IPS-18a (cell line): Measurements from ENCODE around the gene YTHDC2.

Source experiments
- H3K27ac ChIP-seq: one replicate; pipeline ENCODE4 v1.5.1; 2013; ENCODE audit warnings: low read length
- H3K27me3 ChIP-seq: one replicate; pipeline ENCODE4 v1.6.1; 2013; ENCODE audit warnings: mild to moderate bottlenecking, low read length; ENCODE audit not compliant: control insufficient read depth, insufficient read depth
- H3K36me3 ChIP-seq: one replicate; pipeline ENCODE4 v1.6.1; 2013; ENCODE audit warnings: low read depth, low read length; ENCODE audit not compliant: control insufficient read depth
- H3K4me1 ChIP-seq: one replicate; pipeline ENCODE4 v1.6.1; 2013; ENCODE audit warnings: low read depth, low read length; ENCODE audit not compliant: control insufficient read depth
- H3K4me3 ChIP-seq: one replicate; pipeline ENCODE4 v1.5.1; 2013; ENCODE audit warnings: low read length
- H3K9ac ChIP-seq: one replicate; pipeline ENCODE4 v1.6.1; 2013; ENCODE audit warnings: mild to moderate bottlenecking, low read length, moderate library complexity
- H3K9me3 ChIP-seq: one replicate; pipeline ENCODE4 v1.6.1; 2013; ENCODE audit warnings: low read depth, low read length; ENCODE audit not compliant: control insufficient read depth

YTHDC2 gene

GRCh38 chr5:113495422-113495841, 18.1 kb upstream of the YTHDC2 start:
- Histone ChIP-seq H3K9me3 (peaks cover under 1% of the 10 kb centered on the region), H3K27ac (no peak overlapping the region), H3K4me1 (no peaks in the 10 kb centered on the region), H3K36me3 (no peaks in the 10 kb centered on the region), H3K4me3 (no peak overlapping the region), H3K27me3 (no peaks in the 10 kb centered on the region), H3K9ac (no peak overlapping the region)

GRCh38 chr5:113502073-113502472, 11.4 kb upstream of the YTHDC2 start:
- no peaks in the 10 kb centered on the region for H3K36me3 ChIP-seq
- H3K9me3 ChIP-seq, result no peaks in the 10 kb centered on the region
- H3K9ac ChIP-seq, result no peak overlapping the region
- H3K27me3 ChIP-seq, result no peaks in the 10 kb centered on the region
- H3K4me3 ChIP-seq, result no peak overlapping the region
- no peak overlapping the region for H3K27ac ChIP-seq
- H3K4me1 ChIP-seq, result no peaks in the 10 kb centered on the region

- Histone ChIP-seq H3K9ac (no peak overlapping the region), H3K4me1 (no peaks in the 10 kb centered on the region)
These were observed 10.3 kb upstream of the YTHDC2 start for GRCh38 chr5:113503146-113503545.

GRCh38 chr5:113505181-113505580, 8.3 kb upstream of the YTHDC2 start:
- H3K36me3 ChIP-seq, result no peaks in the 10 kb centered on the region
- H3K4me1 ChIP-seq, result no peaks in the 10 kb centered on the region
- no peak overlapping the region for H3K9ac ChIP-seq
- H3K27me3 ChIP-seq, result no peaks in the 10 kb centered on the region
- no peak overlapping the region for H3K4me3 ChIP-seq
- H3K27ac ChIP-seq, result no peak overlapping the region
- no peaks in the 10 kb centered on the region for H3K9me3 ChIP-seq

More at GRCh38 chr5:113503146-113503545, 10.3 kb upstream of the YTHDC2 start:
- no peak overlapping the region for H3K4me3 ChIP-seq
- H3K36me3 ChIP-seq, result no peaks in the 10 kb centered on the region
- H3K27me3 ChIP-seq, result no peaks in the 10 kb centered on the region
- no peak overlapping the region for H3K27ac ChIP-seq
- no peaks in the 10 kb centered on the region for H3K9me3 ChIP-seq

GRCh38 chr5:113507601-113508000, 5.9 kb upstream of the YTHDC2 start:
- Histone ChIP-seq H3K9me3 (no peaks in the 10 kb centered on the region), H3K27ac (no peak overlapping the region), H3K36me3 (no peaks in the 10 kb centered on the region), H3K27me3 (no peaks in the 10 kb centered on the region), H3K4me1 (no peaks in the 10 kb centered on the region), H3K9ac (no peak overlapping the region), H3K4me3 (no peak overlapping the region)

GRCh38 chr5:113508756-113509155, 4.7 kb upstream of the YTHDC2 start:
- H3K4me1 ChIP-seq, result no peaks in the 10 kb centered on the region
- H3K9ac ChIP-seq, result no peak overlapping the region
- no peaks in the 10 kb centered on the region for H3K27me3 ChIP-seq
- H3K9me3 ChIP-seq, result no peaks in the 10 kb centered on the region
- no peaks in the 10 kb centered on the region for H3K36me3 ChIP-seq
- no peak overlapping the region for H3K27ac ChIP-seq
- H3K4me3 ChIP-seq, result no peak overlapping the region

GRCh38 chr5:113510836-113511451, 2.5 kb upstream of the YTHDC2 start:
- no peaks in the 10 kb centered on the region for H3K27me3 ChIP-seq
- H3K9me3 ChIP-seq, result no peaks in the 10 kb centered on the region
- no peak overlapping the region for H3K4me3 ChIP-seq
- H3K27ac ChIP-seq, result no peak overlapping the region
- H3K9ac ChIP-seq, result no peak overlapping the region
- H3K36me3 ChIP-seq, result peaks cover 5% of the 10 kb centered on the region
- H3K4me1 ChIP-seq, result peaks cover 6% of the 10 kb centered on the region

GRCh38 chr5:113512341-113512740, 1.2 kb upstream of the YTHDC2 start:
- Histone ChIP-seq H3K9me3 (no peaks in the 10 kb centered on the region), H3K27me3 (no peaks in the 10 kb centered on the region), H3K36me3 (peaks cover 9% of the 10 kb centered on the region), H3K27ac (no peak overlapping the region), H3K9ac (no peak overlapping the region), H3K4me1 (peaks cover 6% of the 10 kb centered on the region), H3K4me3 (no peak overlapping the region)

GRCh38 chr5:113514289-113514635, 768 bp downstream of the YTHDC2 start:
- H3K27me3 ChIP-seq, result no peaks in the 10 kb centered on the region
- peak overlapping the region; percentile 70 for H3K9ac ChIP-seq
- peaks cover 6% of the 10 kb centered on the region for H3K4me1 ChIP-seq
- no peaks in the 10 kb centered on the region for H3K9me3 ChIP-seq
- peaks cover 11% of the 10 kb centered on the region for H3K36me3 ChIP-seq
- no peak overlapping the region for H3K27ac ChIP-seq
- H3K4me3 ChIP-seq, result peak overlapping the region; percentile 88

GRCh38 chr5:113518884-113519283, 5.4 kb downstream of the YTHDC2 start:
- no peaks in the 10 kb centered on the region for H3K9me3 ChIP-seq
- no peak overlapping the region for H3K27ac ChIP-seq
- H3K4me1 ChIP-seq, result peaks cover 6% of the 10 kb centered on the region
- H3K4me3 ChIP-seq, result no peak overlapping the region
- no peaks in the 10 kb centered on the region for H3K27me3 ChIP-seq
- H3K9ac ChIP-seq, result no peak overlapping the region
- peaks cover 11% of the 10 kb centered on the region for H3K36me3 ChIP-seq

GRCh38 chr5:113519412-113519811, 5.9 kb downstream of the YTHDC2 start:
- no peak overlapping the region for H3K9ac ChIP-seq
- peaks cover 4% of the 10 kb centered on the region for H3K4me1 ChIP-seq
- H3K27ac ChIP-seq, result no peak overlapping the region
- peaks cover 11% of the 10 kb centered on the region for H3K36me3 ChIP-seq
- no peak overlapping the region for H3K4me3 ChIP-seq
- no peaks in the 10 kb centered on the region for H3K9me3 ChIP-seq
- no peaks in the 10 kb centered on the region for H3K27me3 ChIP-seq

GRCh38 chr5:113520429-113520828, 6.9 kb downstream of the YTHDC2 start:
- H3K9me3 ChIP-seq, result no peaks in the 10 kb centered on the region

More at GRCh38 chr5:113520429-113520828, 6.9 kb downstream of the YTHDC2 start:
- H3K4me3 ChIP-seq, result no peak overlapping the region
- no peaks in the 10 kb centered on the region for H3K4me1 ChIP-seq
- peaks cover 10% of the 10 kb centered on the region for H3K36me3 ChIP-seq
- no peak overlapping the region for H3K9ac ChIP-seq
- no peak overlapping the region for H3K27ac ChIP-seq
- H3K27me3 ChIP-seq, result no peaks in the 10 kb centered on the region
